HG03439 (cell line): ENCODE data around the gene IFNAR1.

Experiments used
- ATAC-seq: cut with Tn5 transposase; IDR thresholded peaks from one replicate; pipeline ENCODE4 v1.9.1; 2021; ENCODE audit warnings: mild to moderate bottlenecking, moderate library complexity; ENCODE audit not compliant: unreplicated experiment

IFNAR1 gene

GRCh38 chr21:33324291-33325221, at the start of gene IFNAR1:
TSS of gene IFNAR1 (plus strand) at chr21:33324970. CDS start at chr21:33325056, 86 bp downstream.
- ATAC-seq, result peak; percentile 81

- ATAC-seq, result no peak
Observed at GRCh38 chr21:33278721-33279120, 46.0 kb upstream of the IFNAR1 start.

- ATAC-seq, result no peak
Observed at GRCh38 chr21:33279330-33279820, 45.4 kb upstream of the IFNAR1 start.

- no peak for ATAC-seq
Observed at GRCh38 chr21:33281096-33281652, 43.6 kb upstream of the IFNAR1 start.

- ATAC-seq, result no peak
Observed at GRCh38 chr21:33283203-33283602, 41.6 kb upstream of the IFNAR1 start.

GRCh38 chr21:33286076-33286475, 38.7 kb upstream of the IFNAR1 start:
- no peak for ATAC-seq

GRCh38 chr21:33286600-33287456, 37.9 kb upstream of the IFNAR1 start:
- no peak for ATAC-seq

- no peak for ATAC-seq
Observed at GRCh38 chr21:33289199-33289819, 35.5 kb upstream of the IFNAR1 start.

GRCh38 chr21:33290441-33290840, 34.3 kb upstream of the IFNAR1 start:
- no peak for ATAC-seq

- no peak for ATAC-seq
Observed at GRCh38 chr21:33291686-33292085, 33.1 kb upstream of the IFNAR1 start.

- ATAC-seq, result no peak
Observed at GRCh38 chr21:33292724-33293123, 32.0 kb upstream of the IFNAR1 start.

- no peak for ATAC-seq
Observed at GRCh38 chr21:33293136-33293535, 31.6 kb upstream of the IFNAR1 start.

- no peak for ATAC-seq
Observed at GRCh38 chr21:33293811-33294216, 31.0 kb upstream of the IFNAR1 start.

- no peak for ATAC-seq
Observed at GRCh38 chr21:33296156-33296555, 28.6 kb upstream of the IFNAR1 start.

GRCh38 chr21:33299181-33299752, 25.5 kb upstream of the IFNAR1 start:
- no peak for ATAC-seq

GRCh38 chr21:33300701-33301631, 23.8 kb upstream of the IFNAR1 start:
- no peak for ATAC-seq

GRCh38 chr21:33301632-33302002, 23.2 kb upstream of the IFNAR1 start:
- ATAC-seq, result no peak

GRCh38 chr21:33302055-33302454, 22.7 kb upstream of the IFNAR1 start:
- ATAC-seq, result no peak

- ATAC-seq, result no peak
Observed at GRCh38 chr21:33302796-33303195, 22.0 kb upstream of the IFNAR1 start.

- ATAC-seq, result no peak
Observed at GRCh38 chr21:33305344-33305671, 19.5 kb upstream of the IFNAR1 start.
